PC-3 (cell line): ENCODE measurements around the gene RYR2. TPM values are rescaled to one million over a fixed set of nuclear protein-coding genes. Genes with fewer than 3 reads are reported as not detected.

Source experiments
- ATAC-seq: fragments of 200-7000 bp; cut with Tn5 transposase; 2 replicates; pipeline ENCODE4 v1.9.1; 2020; ENCODE audit warnings: mild to moderate bottlenecking, moderate library complexity
- BruUV-seq: library from RNA; stranded (reverse); fragments of 400-500 nt; replicated peaks from 2 replicates; lab custom pipeline; 2021; lab: Mats Ljungman, UMichigan
- CTCF ChIA-PET: fragments of 300-600 bp; sonication (Branson Sonifier 250); formaldehyde crosslinking; loops from one replicate; lab custom pipeline; 2022; ENCODE audit warnings: antibody characterized with exemption; lab: Charles Lee
- POLR2A ChIA-PET: fragments of 300-600 bp; sonication (Branson Sonifier 250); formaldehyde crosslinking; loops from one replicate; lab custom pipeline; 2022; ENCODE audit warnings: antibody characterized with exemption; ENCODE audit not compliant: unreplicated experiment; lab: Charles Lee
- DNase-seq: peaks from one replicate; pipeline ENCODE4 v3.0.0-alpha.2; 2015
- H2AFZ ChIP-seq: fragments of 300-600 bp; sonication (generic); 2 replicates; pipeline ENCODE4 v1.6.0; 2016; ENCODE audit warnings: antibody characterized with exemption, low read length
- H3F3A ChIP-seq: fragments of 300-600 bp; sonication (generic); one replicate; pipeline ENCODE4 v1.6.0; 2017; ENCODE audit warnings: antibody characterized with exemption, low read length, control low read depth, mild to moderate bottlenecking; ENCODE audit not compliant: unreplicated experiment
- H3K27ac ChIP-seq: fragments of 300-600 bp; sonication (generic); 2 replicates; pipeline ENCODE4 v1.5.1; 2016; ENCODE audit warnings: mild to moderate bottlenecking, low read length
- H3K27me3 ChIP-seq: fragments of 300-600 bp; sonication (generic); 2 replicates; pipeline ENCODE4 v1.6.1; 2016; ENCODE audit warnings: low read length, mixed read lengths
- H3K36me3 ChIP-seq: fragments of 300-600 bp; sonication (generic); 2 replicates; pipeline ENCODE4 v1.6.1; 2016; ENCODE audit warnings: low read depth, mixed run types, low read length, mixed read lengths
- H3K4me1 ChIP-seq: fragments of 300-600 bp; sonication (generic); 2 replicates; pipeline ENCODE4 v1.5.1; 2016; ENCODE audit warnings: low read length; ENCODE audit not compliant: insufficient read depth
- H3K4me2 ChIP-seq: fragments of 300-600 bp; sonication (generic); 2 replicates; pipeline ENCODE4 v1.6.0; 2016; ENCODE audit warnings: low read length
- H3K4me3 ChIP-seq: fragments of 300-600 bp; sonication (generic); 2 replicates; pipeline ENCODE4 v1.5.1; 2016; ENCODE audit warnings: mild to moderate bottlenecking, low read length, mixed read lengths
- H3K79me2 ChIP-seq: fragments of 300-600 bp; sonication (generic); 2 replicates; pipeline ENCODE4 v1.6.1; 2017; ENCODE audit warnings: low read length, mixed read lengths
- H3K9ac ChIP-seq: fragments of 300-600 bp; sonication (generic); 2 replicates; pipeline ENCODE4 v1.6.0; 2016; ENCODE audit warnings: mild to moderate bottlenecking, low read length
- H3K9me2 ChIP-seq: fragments of 300-600 bp; sonication (generic); replicated peaks from 2 replicates; pipeline ENCODE4 v1.6.1; 2016; ENCODE audit warnings: mixed run types, low read length, mixed read lengths
- H3K9me3 ChIP-seq: fragments of 300-600 bp; sonication (generic); 2 replicates; pipeline ENCODE4 v1.6.1; 2016; ENCODE audit warnings: low read length, mixed read lengths
- H4K20me1 ChIP-seq: fragments of 300-600 bp; sonication (generic); 2 replicates; pipeline ENCODE4 v1.6.1; 2016; ENCODE audit warnings: low read length, mixed read lengths
- EZH2 ChIP-seq: fragments of 300-600 bp; sonication (generic); IDR thresholded peaks from one replicate; pipeline ENCODE4 v1.6.1; 2017; ENCODE audit warnings: antibody characterized with exemption, mild to moderate bottlenecking, low read length; ENCODE audit not compliant: unreplicated experiment
- EZH2phosphoT487 ChIP-seq: fragments of 300-600 bp; sonication (generic); IDR thresholded peaks from 2 replicates; pipeline ENCODE4 v1.6.1; 2018; ENCODE audit warnings: mild to moderate bottlenecking, antibody characterized with exemption, low read length, borderline replicate concordance
- intact Hi-C: fragments of 100-400 bp; cut with micrococcal nuclease; formaldehyde crosslinking; loops from 2 replicates; pipeline ENCODE4 v1.9.0; 2023
- total RNA-seq: library from RNA; depleted of rRNA; stranded (reverse); fragments of >200 nt; gene quantifications from 2 replicates; pipeline ENCODE4 v1.2.3, GENCODE V29; 2014
- TF ChIP-seq, protein P1 (sequence below): fragments of 300-600 bp; sonication (generic); conservative IDR thresholded peaks from 2 replicates; pipeline ENCODE4 v1.5.1; 2017; ENCODE audit warnings: antibody characterized with exemption, low read depth, mild to moderate bottlenecking, low read length

Gene RYR2
- total RNA-seq, 1 experiment from 2014 or later = not detected

DNA sequence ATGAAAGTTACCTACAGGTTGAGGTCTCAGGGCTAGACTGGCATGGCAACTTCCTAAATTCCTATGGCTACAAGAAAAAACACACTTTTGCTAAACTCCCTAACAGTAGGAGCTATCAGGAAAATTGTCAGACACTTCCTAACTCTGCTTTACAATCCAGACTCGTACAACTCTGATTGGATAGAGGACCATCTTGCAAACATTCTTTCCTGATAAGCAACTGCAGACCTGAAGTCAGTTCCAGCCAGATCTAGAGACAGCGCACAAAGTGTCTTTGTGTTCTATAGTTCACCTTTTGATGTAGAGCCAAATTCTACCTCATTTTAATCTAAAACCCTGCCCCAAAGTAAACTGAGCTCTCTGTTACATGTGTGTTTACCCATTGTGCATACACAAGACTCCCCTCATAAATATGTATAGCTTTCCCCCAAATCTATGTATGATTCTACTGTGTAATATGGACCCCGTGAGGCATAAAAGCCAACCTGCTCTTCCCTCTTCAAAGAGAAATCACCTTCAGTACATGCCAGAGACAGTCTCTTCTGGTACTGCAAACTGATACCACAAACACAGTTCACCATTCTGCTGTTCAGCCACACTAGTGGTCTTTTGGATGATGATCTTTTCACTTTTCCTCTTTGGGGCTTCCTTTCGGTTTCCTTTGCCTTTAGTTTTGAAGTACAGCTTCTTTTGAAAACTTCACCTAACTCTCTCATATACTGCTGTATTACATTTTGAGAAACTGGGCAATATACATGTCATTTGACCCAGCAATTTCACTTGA lies 827.0 kb downstream of the RYR2 start:
- H3F3A ChIP-seq = no peaks in the 10 kb centered on the region
- H3K79me2 ChIP-seq = no peaks in the 10 kb centered on the region
- H3K9me2 ChIP-seq = no peaks in the 10 kb centered on the region
- CTCF ChIA-PET = no interaction called here
- TF ChIP-seq EZH2 = no peak
- TF ChIP-seq, protein P1, sequence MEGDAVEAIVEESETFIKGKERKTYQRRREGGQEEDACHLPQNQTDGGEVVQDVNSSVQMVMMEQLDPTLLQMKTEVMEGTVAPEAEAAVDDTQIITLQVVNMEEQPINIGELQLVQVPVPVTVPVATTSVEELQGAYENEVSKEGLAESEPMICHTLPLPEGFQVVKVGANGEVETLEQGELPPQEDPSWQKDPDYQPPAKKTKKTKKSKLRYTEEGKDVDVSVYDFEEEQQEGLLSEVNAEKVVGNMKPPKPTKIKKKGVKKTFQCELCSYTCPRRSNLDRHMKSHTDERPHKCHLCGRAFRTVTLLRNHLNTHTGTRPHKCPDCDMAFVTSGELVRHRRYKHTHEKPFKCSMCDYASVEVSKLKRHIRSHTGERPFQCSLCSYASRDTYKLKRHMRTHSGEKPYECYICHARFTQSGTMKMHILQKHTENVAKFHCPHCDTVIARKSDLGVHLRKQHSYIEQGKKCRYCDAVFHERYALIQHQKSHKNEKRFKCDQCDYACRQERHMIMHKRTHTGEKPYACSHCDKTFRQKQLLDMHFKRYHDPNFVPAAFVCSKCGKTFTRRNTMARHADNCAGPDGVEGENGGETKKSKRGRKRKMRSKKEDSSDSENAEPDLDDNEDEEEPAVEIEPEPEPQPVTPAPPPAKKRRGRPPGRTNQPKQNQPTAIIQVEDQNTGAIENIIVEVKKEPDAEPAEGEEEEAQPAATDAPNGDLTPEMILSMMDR = no peak
- no peak for TF ChIP-seq EZH2phosphoT487
- no peaks in the 10 kb centered on the region for H3K27me3 ChIP-seq
- H4K20me1 ChIP-seq = no peaks in the 10 kb centered on the region
- H3K4me1 ChIP-seq = peaks cover 17% of the 10 kb centered on the region
- no peaks in the 10 kb centered on the region for H3K36me3 ChIP-seq
- no peak overlapping the region for H3K9ac ChIP-seq
- ATAC-seq (no peak), DNase-seq (no peak)
- POLR2A ChIA-PET = no interaction called here
- H3K4me2 ChIP-seq = no peak overlapping the region
- H3K9me3 ChIP-seq = no peaks in the 10 kb centered on the region
- intact Hi-C loops = no loop called here
- H3K4me3 ChIP-seq = no peak overlapping the region
- no peak overlapping the region for H2AFZ ChIP-seq
- no peak overlapping the region for H3K27ac ChIP-seq
- no TSS peak for BruUV-seq

DNA sequence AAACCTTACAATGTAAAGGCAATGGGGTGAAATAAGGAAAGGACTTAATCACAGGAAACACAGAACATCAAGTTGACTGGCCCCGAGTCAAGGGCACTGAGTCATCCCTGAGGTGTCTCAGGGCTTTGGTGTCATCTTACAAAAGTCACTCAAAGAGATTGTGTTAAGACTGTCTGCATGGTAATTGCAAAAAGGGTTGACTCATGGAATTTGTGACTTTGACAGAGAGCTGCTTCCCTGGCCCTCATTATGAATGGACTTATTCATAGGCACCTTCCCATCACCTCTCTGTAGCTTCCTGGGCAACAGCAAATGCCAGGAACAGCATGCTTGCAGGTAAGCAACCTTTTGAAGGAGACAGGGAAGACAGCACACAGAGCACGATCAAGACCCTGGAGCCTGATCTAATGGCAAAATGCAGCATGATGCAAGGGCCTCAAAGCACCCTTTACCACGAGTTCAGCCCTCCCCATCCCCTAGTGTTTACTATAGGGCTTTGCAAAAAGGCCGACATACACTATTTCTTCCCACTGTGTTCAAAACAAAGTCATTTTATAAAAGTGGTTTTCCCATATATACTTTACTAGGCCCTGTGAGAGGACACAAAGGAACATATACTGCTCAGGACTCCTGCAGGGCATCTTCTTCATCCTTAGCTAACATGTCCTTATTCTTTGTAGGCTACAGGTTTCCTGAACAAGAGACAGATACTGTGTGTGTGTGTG lies 831.7 kb downstream of the RYR2 start:
- Histone ChIP-seq H3K36me3 (no peaks in the 10 kb centered on the region), H2AFZ (no peak overlapping the region), H3K79me2 (no peaks in the 10 kb centered on the region), H3F3A (no peaks in the 10 kb centered on the region), H3K9me3 (no peaks in the 10 kb centered on the region), H4K20me1 (no peaks in the 10 kb centered on the region), H3K9ac (peak overlapping the region; percentile 21; the same call in 1 of the 2 replicates), H3K27me3 (no peaks in the 10 kb centered on the region), H3K27ac (peak overlapping the region; percentile 84), H3K4me3 (no peak overlapping the region), H3K4me2 (peak overlapping the region; percentile 41), H3K9me2 (no peaks in the 10 kb centered on the region), H3K4me1 (peaks cover 35% of the 10 kb centered on the region)
- DNase-seq (peak; percentile 91), ATAC-seq (peak; percentile 89)
- BruUV-seq = no TSS peak
- CTCF ChIA-PET = no interaction called here
- POLR2A ChIA-PET = no interaction called here
- TF ChIP-seq EZH2 (no peak), EZH2phosphoT487 (no peak)
- TF ChIP-seq, protein P1 = no peak
- intact Hi-C loops = loop anchor here (2.0 to 10.0 kb wide), 3 partner anchors 53 to 251 kb away; no protein-coding TSS in a partner anchor
